Cardiac muscle cell (in vitro differentiated cells and primary cell): ENCODE results near the gene PPP1CA. TPM values are rescaled to one million over a fixed set of nuclear protein-coding genes. Genes with fewer than 3 reads are reported as not detected.

Experiments
- DNase-seq, 2 donors: peaks; one replicate each; pipeline versions ENCODE4 v3.0.0 to v3.0.0-alpha.2; 2010 to 2017; ENCODE audit warnings: low read depth in 1 of 2, low spot score in 1 of 2
- H3K27ac ChIP-seq: fragments of 200-600 bp; sonication (generic); 2 replicates; pipeline ENCODE4 v1.5.1; 2016
- H3K27me3 ChIP-seq: fragments of 200-600 bp; sonication (generic); 2 replicates; pipeline ENCODE4 v1.6.0; 2016; ENCODE audit warnings: control low read depth
- H3K36me3 ChIP-seq: fragments of 200-600 bp; sonication (generic); 2 replicates; pipeline ENCODE4 v1.5.1; 2016; ENCODE audit warnings: control low read depth
- H3K4me1 ChIP-seq: fragments of 200-600 bp; sonication (generic); 2 replicates; pipeline ENCODE4 v1.8.1; 2017; ENCODE audit warnings: low read depth, mild to moderate bottlenecking, mixed run types
- H3K4me3 ChIP-seq: fragments of 200-600 bp; sonication (generic); 2 replicates; pipeline ENCODE4 v1.5.1; 2016; ENCODE audit warnings: mild to moderate bottlenecking
- H3K9me3 ChIP-seq: fragments of 200-600 bp; sonication (generic); 2 replicates; pipeline ENCODE4 v1.5.1; 2017; ENCODE audit warnings: low read depth, mild to moderate bottlenecking, control low read depth
- polyA plus RNA-seq: library from polyadenylated mRNA; unstranded; fragments of >200 nt; fragmentation: Nextera tagmentation; extraction: Ambion mirVana; gene quantifications from 2 replicates; pipeline ENCODE4 v1.2.1, GENCODE V29; 2016
- total RNA-seq: library from RNA; depleted of rRNA; stranded (reverse); fragments of >200 nt; gene quantifications from 2 replicates; pipeline ENCODE4 v1.2.3, GENCODE V29; 2016
- TF ChIP-seq, protein P1 (sequence below): IDR thresholded peaks from 2 replicates; pipeline ENCODE4 v1.5.1; 2012; ENCODE audit warnings: low read depth, mild to moderate bottlenecking, low read length

Gene PPP1CA
- total and polyA plus RNA-seq, 2 experiments from 2014 or later = 142 to 235 TPM

DNA sequence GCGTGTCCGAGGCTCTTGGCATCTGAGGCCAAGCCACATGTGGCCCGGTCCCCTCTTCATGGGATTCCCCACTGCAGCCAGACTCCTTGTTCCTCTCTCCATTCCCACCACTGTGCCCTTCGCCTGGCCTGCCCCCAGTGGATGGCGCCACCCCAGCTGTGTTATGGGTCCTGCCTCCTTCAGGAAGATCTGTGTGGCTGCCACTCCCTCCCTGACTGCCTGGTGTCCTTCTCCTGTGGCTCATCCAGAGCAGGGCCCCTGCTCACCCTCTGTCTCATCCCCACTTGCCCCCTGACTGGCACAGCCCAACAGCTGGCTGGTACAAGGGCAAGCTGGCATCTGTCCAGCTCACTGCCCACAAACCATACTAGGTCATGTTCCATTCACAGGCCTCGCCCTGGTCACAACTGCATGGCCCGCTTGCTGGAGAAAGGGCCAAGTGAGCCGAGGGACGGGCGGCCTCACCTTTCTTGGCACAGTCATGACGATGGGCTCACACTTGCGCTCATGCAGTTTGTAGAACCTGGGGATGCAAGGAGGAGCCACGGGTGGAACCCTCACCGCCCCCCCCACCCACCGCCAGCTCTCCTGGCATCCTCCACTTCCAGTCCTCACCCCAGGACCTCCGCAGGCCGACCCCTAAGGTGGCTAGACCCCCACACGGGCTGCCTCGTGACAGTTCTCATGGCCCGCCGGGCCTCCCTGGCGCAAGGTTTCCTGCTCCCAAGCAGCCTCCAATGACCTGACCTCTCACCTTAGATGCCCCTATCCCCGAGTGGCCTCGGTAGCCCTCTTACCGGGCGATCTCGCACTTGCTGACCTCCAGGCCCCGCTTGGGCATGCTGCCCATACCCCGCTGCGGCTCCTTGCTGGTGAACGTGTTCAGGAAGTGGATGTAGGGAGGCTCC, 37.9 kb upstream of the PPP1CA start:
- peak in 1 of 2 donors; percentile 17 for DNase-seq
- peaks cover 3% of the 10 kb centered on the region for H3K36me3 ChIP-seq
- H3K9me3 ChIP-seq = no peaks in the 10 kb centered on the region
- H3K4me1 ChIP-seq = no peaks in the 10 kb centered on the region
- no peaks in the 10 kb centered on the region for H3K27me3 ChIP-seq
- TF ChIP-seq, protein P1, sequence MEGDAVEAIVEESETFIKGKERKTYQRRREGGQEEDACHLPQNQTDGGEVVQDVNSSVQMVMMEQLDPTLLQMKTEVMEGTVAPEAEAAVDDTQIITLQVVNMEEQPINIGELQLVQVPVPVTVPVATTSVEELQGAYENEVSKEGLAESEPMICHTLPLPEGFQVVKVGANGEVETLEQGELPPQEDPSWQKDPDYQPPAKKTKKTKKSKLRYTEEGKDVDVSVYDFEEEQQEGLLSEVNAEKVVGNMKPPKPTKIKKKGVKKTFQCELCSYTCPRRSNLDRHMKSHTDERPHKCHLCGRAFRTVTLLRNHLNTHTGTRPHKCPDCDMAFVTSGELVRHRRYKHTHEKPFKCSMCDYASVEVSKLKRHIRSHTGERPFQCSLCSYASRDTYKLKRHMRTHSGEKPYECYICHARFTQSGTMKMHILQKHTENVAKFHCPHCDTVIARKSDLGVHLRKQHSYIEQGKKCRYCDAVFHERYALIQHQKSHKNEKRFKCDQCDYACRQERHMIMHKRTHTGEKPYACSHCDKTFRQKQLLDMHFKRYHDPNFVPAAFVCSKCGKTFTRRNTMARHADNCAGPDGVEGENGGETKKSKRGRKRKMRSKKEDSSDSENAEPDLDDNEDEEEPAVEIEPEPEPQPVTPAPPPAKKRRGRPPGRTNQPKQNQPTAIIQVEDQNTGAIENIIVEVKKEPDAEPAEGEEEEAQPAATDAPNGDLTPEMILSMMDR = no peak
- H3K4me3 ChIP-seq = no peak overlapping the region
- H3K27ac ChIP-seq = peak overlapping the region; percentile 34

DNA sequence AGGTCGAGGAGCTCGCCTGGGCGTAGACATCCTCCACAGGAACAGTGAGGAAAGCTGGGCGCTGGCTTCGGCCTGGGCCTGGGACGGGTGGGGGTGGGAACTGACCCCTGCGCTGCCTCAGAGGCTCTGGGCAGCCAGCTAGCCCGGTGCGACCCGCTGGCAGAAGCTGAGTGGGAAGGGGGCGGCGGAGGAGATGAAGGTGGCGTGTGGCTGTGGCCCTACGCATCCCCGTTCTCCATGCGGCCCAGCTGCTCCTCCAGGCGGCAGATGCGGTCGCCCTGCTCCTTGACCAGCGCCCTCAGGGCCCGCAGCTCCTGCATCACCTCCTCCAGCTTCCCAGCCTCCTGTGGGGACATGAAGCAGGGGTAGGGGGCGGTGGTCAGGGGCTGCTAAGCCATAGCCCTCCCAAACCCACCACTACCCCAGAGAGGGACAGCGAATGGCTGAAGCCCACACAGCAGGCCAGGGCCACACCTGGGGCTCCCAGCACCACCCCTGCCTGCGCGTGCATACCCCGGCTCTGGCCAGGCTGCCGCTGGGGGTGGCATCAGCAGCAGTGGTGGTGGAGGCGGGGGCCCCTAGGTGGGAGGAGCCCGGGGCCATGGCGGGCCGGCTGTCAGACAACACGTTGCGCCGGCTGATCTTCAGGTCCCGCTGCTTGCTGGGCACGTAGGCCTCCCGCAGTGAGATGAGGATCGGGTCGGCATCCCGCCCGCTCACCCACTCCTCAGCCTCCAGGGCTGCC, 36.7 kb upstream of the PPP1CA start:
- no peaks in the 10 kb centered on the region for H3K27me3 ChIP-seq
- TF ChIP-seq, protein P1 = no peak
- H3K27ac ChIP-seq = peak overlapping the region; percentile 34
- peaks cover 12% of the 10 kb centered on the region for H3K36me3 ChIP-seq
- no peaks in the 10 kb centered on the region for H3K9me3 ChIP-seq
- no peak for DNase-seq
- H3K4me3 ChIP-seq = no peak overlapping the region
- H3K4me1 ChIP-seq = no peaks in the 10 kb centered on the region

DNA sequence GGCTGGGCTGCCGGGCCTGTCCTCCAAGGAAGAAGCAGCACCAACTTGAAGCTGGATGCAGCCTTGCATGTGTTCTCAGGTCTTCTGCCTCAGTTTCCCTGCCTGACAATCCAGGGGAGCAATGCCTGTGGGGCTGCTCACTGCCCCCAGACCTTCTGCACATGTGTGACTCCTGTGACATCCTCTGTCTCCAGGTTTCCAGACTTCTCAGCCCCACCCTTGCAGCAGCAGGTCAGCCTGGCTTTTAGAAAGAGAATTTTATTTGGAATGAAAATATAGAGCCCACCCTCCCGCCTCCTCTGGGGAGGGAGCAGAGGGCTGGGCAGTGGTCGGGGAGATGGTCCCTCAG, 36.1 kb upstream of the PPP1CA start:
- TF ChIP-seq, protein P1 = no peak
- Histone ChIP-seq H3K9me3 (no peaks in the 10 kb centered on the region), H3K4me1 (no peaks in the 10 kb centered on the region), H3K27ac (no peak overlapping the region), H3K27me3 (no peaks in the 10 kb centered on the region), H3K36me3 (peaks cover 13% of the 10 kb centered on the region), H3K4me3 (no peak overlapping the region)
- DNase-seq = no peak

DNA sequence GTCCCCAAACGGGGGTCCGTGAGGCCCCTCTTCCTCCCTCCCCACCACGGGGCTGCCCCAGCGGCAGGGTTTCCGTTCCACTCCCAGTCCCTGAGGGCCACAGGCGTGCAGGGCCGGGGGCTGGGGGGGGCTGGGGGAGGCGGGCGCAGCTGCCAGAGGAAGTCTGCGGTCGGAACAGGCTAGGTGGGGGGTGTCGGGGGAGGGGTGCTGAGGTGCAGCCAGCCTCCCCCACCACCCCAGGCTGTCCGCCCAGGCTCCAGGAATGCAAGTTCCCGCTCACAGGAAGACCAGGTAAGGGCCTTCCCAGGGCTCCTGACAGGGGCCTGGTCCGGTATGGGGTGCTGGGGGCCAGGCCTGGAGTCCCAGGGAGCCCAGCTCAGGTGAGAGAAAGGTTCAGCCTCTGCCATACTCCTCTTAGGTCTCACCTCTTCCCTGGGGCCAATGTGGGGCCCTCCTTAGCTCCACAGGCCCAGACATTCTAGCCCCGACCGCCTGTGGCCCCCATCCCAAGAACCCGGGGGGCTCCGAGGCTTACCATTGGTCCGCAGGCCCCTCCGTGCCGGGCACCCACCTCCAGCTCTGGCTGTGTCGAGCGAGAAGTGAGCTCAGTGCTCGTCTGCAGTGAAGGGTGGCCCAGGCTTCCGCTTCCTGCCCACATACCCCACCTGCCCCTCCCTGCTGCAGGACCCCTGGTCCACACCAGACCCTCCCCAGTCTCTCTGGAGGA, 35.6 kb upstream of the PPP1CA start, which contains the start of gene PTPRCAP:
Gene PTPRCAP (minus strand): TSS at position 601 of the 727 bp plus-strand sequence. CDS start 63 bp downstream, at position 538.
- TF ChIP-seq, protein P1 = no peak
- H3K9me3 ChIP-seq = no peaks in the 10 kb centered on the region
- H3K36me3 ChIP-seq = peaks cover 13% of the 10 kb centered on the region
- peak in 1 of 2 donors; percentile 23 for DNase-seq
- no peaks in the 10 kb centered on the region for H3K27me3 ChIP-seq
- H3K27ac ChIP-seq = peak within 1 kb of the TSS; percentile 39
- no peaks in the 10 kb centered on the region for H3K4me1 ChIP-seq
- no peak within 1 kb of the TSS for H3K4me3 ChIP-seq

DNA sequence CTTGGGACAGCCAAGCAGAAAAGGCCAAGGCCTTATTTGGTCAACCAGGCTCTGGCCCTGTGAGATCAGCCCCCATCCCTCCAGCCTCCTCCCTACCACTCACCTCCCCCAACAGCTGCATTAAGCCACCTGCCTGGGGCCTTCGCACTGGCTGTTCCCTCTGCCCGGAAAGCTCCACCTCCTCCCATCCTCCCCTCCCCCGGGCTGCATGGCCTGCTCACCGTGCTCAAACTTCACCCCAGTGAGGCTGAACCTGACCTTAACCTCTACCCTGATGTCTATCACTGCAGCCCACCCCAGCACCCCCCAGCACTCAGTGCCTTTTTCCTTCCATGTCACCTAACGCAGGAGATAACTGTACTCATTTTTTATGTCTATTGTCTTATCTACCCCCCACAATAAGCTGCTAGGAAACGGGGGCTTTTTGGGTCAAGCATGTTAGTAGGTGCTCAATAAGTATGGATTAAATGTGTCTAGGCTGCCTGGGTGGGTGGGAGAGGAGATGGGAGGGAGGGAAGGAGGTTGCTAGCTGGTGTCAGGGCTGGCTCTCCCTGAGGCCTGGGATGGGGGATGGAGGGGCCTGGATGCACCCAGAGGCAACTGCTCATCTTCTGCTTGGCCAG, 34.9 kb upstream of the PPP1CA start:
- Histone ChIP-seq H3K4me1 (no peaks in the 10 kb centered on the region), H3K27me3 (no peaks in the 10 kb centered on the region), H3K36me3 (peaks cover 17% of the 10 kb centered on the region), H3K4me3 (no peak overlapping the region), H3K27ac (peak overlapping the region; percentile 55), H3K9me3 (no peaks in the 10 kb centered on the region)
- TF ChIP-seq, protein P1 = no peak
- peak in 1 of 2 donors; percentile 22 for DNase-seq
